Lower leg skin (tissue), 3 donors: ENCODE results near the gene MBD5.

Experiments used
- CTCF ChIP-seq, 3 donors: fragments of 450-650 bp; IDR thresholded peaks; one replicate each; pipeline ENCODE4 v1.5.1; 2016; ENCODE audit warnings: antibody characterized with exemption in 3 of 3, mild to moderate bottlenecking in 3 of 3, moderate library complexity in 2 of 3
- POLR2A ChIP-seq, 2 donors: fragments of 450-650 bp; IDR thresholded peaks; one replicate each; pipeline ENCODE4 v1.6.1; 2016 to 2017; ENCODE audit warnings: antibody characterized with exemption in 2 of 2, mild to moderate bottlenecking in 1 of 2, moderate library complexity in 1 of 2

GRCh38 chr2:148529745-148530144 is 508.9 kb downstream of the MBD5 start:
- TF ChIP-seq CTCF (IDR thresholded peaks at IDR 0.05), result no peak
- no peak for TF ChIP-seq POLR2A (IDR thresholded peaks at IDR 0.05)
